CD4-positive, alpha-beta memory T cell (primary cell): ENCODE results near the gene SLC7A6. TPM values are rescaled to one million over a fixed set of nuclear protein-coding genes. Genes with fewer than 3 reads are reported as not detected.
A peak's percentile ranks its signal among the peaks of the same experiment; 100 is the strongest.

Source experiments
- CTCF ChIA-PET: fragments of 350-600 bp; sonication (Branson Sonifier 250); formaldehyde crosslinking; loops from one replicate; lab custom pipeline; 2021; ENCODE audit warnings: inconsistent platforms; ENCODE audit not compliant: partially characterized antibody; lab: Charles Lee
- POLR2A ChIA-PET: fragments of 350-600 bp; sonication (Branson Sonifier 250); formaldehyde crosslinking; loops from one replicate; lab custom pipeline; 2021; ENCODE audit not compliant: partially characterized antibody; lab: Charles Lee
- DNase-seq, 5 donors: peaks; one replicate each; pipeline versions ENCODE4 v3.0.0 to v3.0.0-alpha.2; 2020 to 2022; ENCODE audit warnings: mixed read lengths in 1 of 5
- H3K27ac ChIP-seq: one replicate; pipeline ENCODE4 v1.7.0; 2013; ENCODE audit warnings: low read depth, low read length
- H3K27me3 ChIP-seq: 2 replicates; pipeline ENCODE4 v1.7.0; 2013; ENCODE audit warnings: mild to moderate bottlenecking, low read length, moderate library complexity; ENCODE audit not compliant: insufficient read depth
- H3K36me3 ChIP-seq: 2 replicates; pipeline ENCODE4 v1.7.0; 2013; ENCODE audit warnings: mild to moderate bottlenecking, low read length, moderate library complexity; ENCODE audit not compliant: insufficient read depth
- H3K4me1 ChIP-seq: 2 replicates; pipeline ENCODE4 v1.7.0; 2013; ENCODE audit warnings: mild to moderate bottlenecking, low read length, moderate library complexity; ENCODE audit not compliant: insufficient read depth
- H3K4me3 ChIP-seq, 2 donors: one replicate each; pipeline ENCODE4 v1.7.0; 2013; ENCODE audit warnings: low read length in 2 of 2, mild to moderate bottlenecking in 1 of 2
- H3K9me3 ChIP-seq, 2 donors: one replicate each; pipeline ENCODE4 v1.7.0; 2013; ENCODE audit warnings: low read length in 2 of 2, control low read depth in 1 of 2; ENCODE audit not compliant: control insufficient read depth in 1 of 2
- H3K27ac Mint-ChIP-seq, 7 donors: one replicate each; pipeline ENCODE4 v1.8.0; 2020 to 2021; ENCODE audit warnings: mixed read lengths in 7 of 7, mild to moderate bottlenecking in 6 of 7, inconsistent platforms in 3 of 7, moderate library complexity in 3 of 7
- H3K27me3 Mint-ChIP-seq, 2 donors: one replicate each; pipeline ENCODE4 v1.8.0; 2020 to 2021; ENCODE audit warnings: mixed read lengths in 2 of 2
- H3K36me3 Mint-ChIP-seq, 2 donors: one replicate each; pipeline ENCODE4 v1.8.0; 2020 to 2021; ENCODE audit warnings: mixed read lengths in 2 of 2, inconsistent platforms in 1 of 2, mild to moderate bottlenecking in 1 of 2
- H3K4me1 Mint-ChIP-seq, 4 donors: one replicate each; pipeline ENCODE4 v1.8.0; 2020 to 2021; ENCODE audit warnings: mixed read lengths in 4 of 4, mild to moderate bottlenecking in 1 of 4
- H3K4me3 Mint-ChIP-seq, 8 donors: one replicate each; pipeline ENCODE4 v1.8.0; 2020 to 2021; ENCODE audit warnings: mixed read lengths in 8 of 8, mild to moderate bottlenecking in 7 of 8, moderate library complexity in 6 of 8, inconsistent platforms in 3 of 8
- H3K9me3 Mint-ChIP-seq, 8 donors: one replicate each; pipeline ENCODE4 v1.8.0; 2020 to 2021; ENCODE audit warnings: mixed read lengths in 8 of 8, mild to moderate bottlenecking in 5 of 8, inconsistent platforms in 3 of 8, moderate library complexity in 1 of 8
- intact Hi-C: fragments of 100-400 bp; cut with micrococcal nuclease; formaldehyde crosslinking; loops from one replicate; pipeline ENCODE4 v1.15.1; 2023
- polyA plus RNA-seq, 2 donors: library from polyadenylated mRNA; unstranded; fragments of 300-500 nt; fragmentation: Illumina TruSeq; gene quantifications; one replicate each; pipeline ENCODE4 v1.2.3, GENCODE V29; 2021
- total RNA-seq, 2 experiments: library from RNA; stranded (reverse); gene quantifications; one replicate each; pipeline ENCODE4 v1.2.3, GENCODE V29; 2021

The SLC7A6 gene
- total and polyA plus RNA-seq, 4 experiments from 2014 or later: 14.4 to 194 (median 105) TPM

- Histone ChIP-seq H3K27me3 (no peaks in the 10 kb centered on the region), H3K4me1 (peaks cover 24% of the 10 kb centered on the region), H3K27ac (no peak overlapping the region), H3K9me3 (no peaks in the 10 kb centered on the region), H3K36me3 (peaks cover 21% of the 10 kb centered on the region), H3K4me3 (no peak overlapping the region)
- Mint-ChIP-seq H3K4me3 (no peak overlapping the region), H3K36me3 (peaks cover 15 to 52% of the 10 kb centered on the region in 2 donors), H3K4me1 (peaks cover 15 to 39% (median 27%) of the 10 kb centered on the region in 4 donors), H3K27me3 (no peaks in the 10 kb centered on the region), H3K9me3 (no peaks in the 10 kb centered on the region), H3K27ac (peak overlapping the region in 5 of 7 donors; percentile 43 to 68 (median 57))
- intact Hi-C loops: no loop called here
- DNase-seq: no peak
- CTCF ChIA-PET: interaction anchor here (2.0 kb wide), 1 partner anchor 130 kb away, joined by 4 read pairs; no protein-coding TSS in a partner anchor
- POLR2A ChIA-PET: interaction anchor here (0.7 kb wide), 1 partner anchor 15 kb away, joined by 4 read pairs; no protein-coding TSS in a partner anchor
These were observed 41.3 kb upstream of the SLC7A6 start for GRCh38 chr16:68223072-68223471.

GRCh38 chr16:68226116-68226515 is 38.2 kb upstream of the SLC7A6 start:
- H3K27ac ChIP-seq: no peak overlapping the region
- H3K4me1 Mint-ChIP-seq: peaks cover 22 to 41% (median 31%) of the 10 kb centered on the region in 4 donors
- CTCF ChIA-PET: interaction anchor here (0.7 to 2.0 kb wide), 3 partner anchors 36 to 343 kb away, joined by 3 to 5 read pairs (median 4); no protein-coding TSS in a partner anchor
- no peaks in the 10 kb centered on the region for H3K9me3 Mint-ChIP-seq
- no peaks in the 10 kb centered on the region for H3K9me3 ChIP-seq
- POLR2A ChIA-PET: interaction anchor here (1.6 to 3.0 kb wide), 2 partner anchors 9 to 10 kb away, joined by 7 to 17 read pairs; partner anchors contain the start of gene ESRP2
- H3K4me3 Mint-ChIP-seq: no peak overlapping the region
- H3K36me3 Mint-ChIP-seq: peaks cover 5 to 54% of the 10 kb centered on the region in 2 donors
- no peak for DNase-seq
- intact Hi-C loops: no loop called here
- peaks cover 23% of the 10 kb centered on the region for H3K4me1 ChIP-seq
- H3K27me3 Mint-ChIP-seq: no peaks in the 10 kb centered on the region
- H3K27ac Mint-ChIP-seq: peak overlapping the region in 4 of 7 donors; percentile 12 to 86 (median 56)
- no peaks in the 10 kb centered on the region for H3K27me3 ChIP-seq
- H3K36me3 ChIP-seq: peaks cover 27% of the 10 kb centered on the region
- H3K4me3 ChIP-seq: no peak overlapping the region

- peaks cover 19% of the 10 kb centered on the region for H3K36me3 ChIP-seq
- no peaks in the 10 kb centered on the region for H3K27me3 Mint-ChIP-seq
- H3K4me1 Mint-ChIP-seq: peaks cover 22 to 41% (median 31%) of the 10 kb centered on the region in 4 donors
- peaks cover 23% of the 10 kb centered on the region for H3K4me1 ChIP-seq
- no peak overlapping the region for H3K4me3 ChIP-seq
- no peaks in the 10 kb centered on the region for H3K9me3 Mint-ChIP-seq
- ChIA-PET CTCF (interaction anchor here (0.6 to 2.4 kb wide), 15 partner anchors 11 to 1357 kb away, joined by 3 to 19 read pairs (median 5); no protein-coding TSS in a partner anchor), POLR2A (interaction anchor here (0.7 to 3.0 kb wide), 5 partner anchors 8 to 190 kb away, joined by 3 to 17 read pairs (median 6); partner anchors contain the start of gene ESRP2)
- DNase-seq: no peak
- H3K36me3 Mint-ChIP-seq: peaks cover 3 to 46% of the 10 kb centered on the region in 2 donors
- H3K27ac Mint-ChIP-seq: peak overlapping the region; percentile 26 to 89 (median 74)
- no peaks in the 10 kb centered on the region for H3K27me3 ChIP-seq
- peak overlapping the region in 2 of 8 donors; percentile 15 to 41 for H3K4me3 Mint-ChIP-seq
- no peak overlapping the region for H3K27ac ChIP-seq
- no peaks in the 10 kb centered on the region for H3K9me3 ChIP-seq
- intact Hi-C loops: no loop called here
These were observed 37.0 kb upstream of the SLC7A6 start for GRCh38 chr16:68227183-68227793.

GRCh38 chr16:68227850-68228553 is 36.3 kb upstream of the SLC7A6 start:
- intact Hi-C loops: loop anchor here (2.0 kb wide), 1 partner anchor 411 kb away; no protein-coding TSS in a partner anchor

GRCh38 chr16:68228652-68229051 is 35.7 kb upstream of the SLC7A6 start:
- H3K27ac ChIP-seq: no peak overlapping the region
- peaks cover 0 to 37% of the 10 kb centered on the region in 2 donors for H3K36me3 Mint-ChIP-seq
- no peaks in the 10 kb centered on the region for H3K9me3 ChIP-seq
- H3K4me1 Mint-ChIP-seq: peaks cover 20 to 44% (median 30%) of the 10 kb centered on the region in 4 donors
- peaks cover 23% of the 10 kb centered on the region for H3K4me1 ChIP-seq
- no peak for DNase-seq
- H3K36me3 ChIP-seq: peaks cover 19% of the 10 kb centered on the region
- CTCF ChIA-PET: interaction anchor here (0.7 to 2.6 kb wide), 25 partner anchors 8 to 414 kb away, joined by 3 to 19 read pairs (median 4); no protein-coding TSS in a partner anchor
- no peaks in the 10 kb centered on the region for H3K27me3 ChIP-seq
- no peaks in the 10 kb centered on the region for H3K9me3 Mint-ChIP-seq
- no peaks in the 10 kb centered on the region for H3K27me3 Mint-ChIP-seq
- H3K4me3 Mint-ChIP-seq: no peak overlapping the region
- H3K27ac Mint-ChIP-seq: peak overlapping the region in 3 of 7 donors; percentile 36 to 70 (median 64)
- POLR2A ChIA-PET: interaction anchor here (0.6 to 3.0 kb wide), 6 partner anchors 8 to 144 kb away, joined by 3 to 17 read pairs (median 5); partner anchors contain the start of genes ESRP2, NFATC3 and PLA2G15
- no peak overlapping the region for H3K4me3 ChIP-seq
- intact Hi-C loops: loop anchor here (1.0 to 2.0 kb wide), 6 partner anchors 134 to 412 kb away; no protein-coding TSS in a partner anchor

More at GRCh38 chr16:68227850-68228553, 36.3 kb upstream of the SLC7A6 start:
- DNase-seq: no peak
- Histone ChIP-seq H3K36me3 (peaks cover 19% of the 10 kb centered on the region), H3K27ac (no peak overlapping the region), H3K4me1 (peaks cover 23% of the 10 kb centered on the region), H3K9me3 (no peaks in the 10 kb centered on the region), H3K27me3 (no peaks in the 10 kb centered on the region), H3K4me3 (no peak overlapping the region)
- H3K27ac Mint-ChIP-seq: peak overlapping the region; percentile 31 to 89 (median 68)
- H3K9me3 Mint-ChIP-seq: no peaks in the 10 kb centered on the region
- no peaks in the 10 kb centered on the region for H3K27me3 Mint-ChIP-seq
- CTCF ChIA-PET: interaction anchor here (0.7 to 2.6 kb wide), 25 partner anchors 9 to 413 kb away, joined by 3 to 19 read pairs (median 4); no protein-coding TSS in a partner anchor
- POLR2A ChIA-PET: interaction anchor here (0.9 to 3.0 kb wide), 5 partner anchors 9 to 143 kb away, joined by 3 to 17 read pairs (median 5); partner anchors contain the start of genes ESRP2, NFATC3 and PLA2G15
- peaks cover 0 to 41% of the 10 kb centered on the region in 2 donors for H3K36me3 Mint-ChIP-seq
- H3K4me1 Mint-ChIP-seq: peaks cover 18 to 40% (median 28%) of the 10 kb centered on the region in 4 donors
- H3K4me3 Mint-ChIP-seq: peak overlapping the region in 1 of 8 donors; percentile 7

GRCh38 chr16:68229431-68230175 is 34.7 kb upstream of the SLC7A6 start:
- no peak overlapping the region for H3K4me3 ChIP-seq
- peak overlapping the region in 1 of 8 donors; percentile 31 for H3K4me3 Mint-ChIP-seq
- intact Hi-C loops: loop anchor here (1.0 to 2.0 kb wide), 6 partner anchors 135 to 413 kb away; no protein-coding TSS in a partner anchor

More at GRCh38 chr16:68229431-68230175, 34.7 kb upstream of the SLC7A6 start:
- no peak overlapping the region for H3K27ac ChIP-seq
- H3K9me3 Mint-ChIP-seq: peaks cover 0 to under 1% (median 0%) of the 10 kb centered on the region in 8 donors
- H3K27me3 Mint-ChIP-seq: no peaks in the 10 kb centered on the region
- ChIA-PET CTCF (interaction anchor here (0.6 to 2.6 kb wide), 17 partner anchors 9 to 653 kb away, joined by 3 to 6 read pairs (median 4); partner anchors contain the start of genes NFATC3 and NRN1L), POLR2A (interaction anchor here (1.0 to 1.5 kb wide), 4 partner anchors 9 to 159 kb away, joined by 3 to 5 read pairs (median 4); no protein-coding TSS in a partner anchor)
- H3K9me3 ChIP-seq: no peaks in the 10 kb centered on the region
- peak overlapping the region in 6 of 7 donors; percentile 10 to 89 (median 51) for H3K27ac Mint-ChIP-seq
- H3K36me3 Mint-ChIP-seq: peaks cover 0 to 37% of the 10 kb centered on the region in 2 donors
- DNase-seq: peak in 4 of 5 donors; percentile 44 to 55 (median 52)
- H3K4me1 Mint-ChIP-seq: peaks cover 21 to 50% (median 34%) of the 10 kb centered on the region in 4 donors
- no peaks in the 10 kb centered on the region for H3K27me3 ChIP-seq
- peaks cover 23% of the 10 kb centered on the region for H3K4me1 ChIP-seq
- H3K36me3 ChIP-seq: peaks cover 19% of the 10 kb centered on the region
